ENCODE data around the gene CRYBA2.

Gene CRYBA2

DNA sequence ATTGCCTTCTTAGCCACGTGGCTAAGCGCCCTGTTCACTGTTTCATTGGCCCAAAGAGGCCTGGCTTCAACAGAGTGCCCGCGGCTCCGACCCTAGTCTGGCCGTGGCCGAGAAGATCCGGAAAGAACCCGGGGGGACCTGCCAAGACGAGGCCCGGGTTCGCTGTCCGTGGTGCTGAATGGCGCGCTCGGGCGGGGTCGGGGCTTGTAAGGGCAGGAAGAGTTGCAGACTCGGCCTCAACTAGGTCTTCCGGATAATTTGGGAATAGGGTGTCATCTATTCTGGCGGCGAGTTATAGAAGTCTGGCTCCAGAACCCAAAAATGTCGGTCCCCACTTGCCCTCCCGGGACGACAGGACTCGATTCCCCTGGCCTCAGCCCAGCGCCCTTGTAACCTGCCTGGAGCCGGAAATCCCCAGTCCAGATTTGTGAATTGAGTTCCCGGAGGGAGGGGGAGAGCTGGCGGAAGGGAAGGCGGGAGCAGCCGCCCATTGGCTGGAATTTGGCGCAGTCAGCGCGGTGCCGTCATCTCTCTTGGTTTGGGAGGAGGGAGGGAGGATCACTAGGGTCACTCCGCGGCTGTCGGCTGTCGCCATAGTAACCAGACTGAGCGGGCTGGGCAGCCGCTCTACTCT is 30.2 kb downstream of the CRYBA2 start:
- Mint-ChIP-seq H3K27me3 (peaks cover 43% of the 10 kb centered on the region), H3K9me3 (ENCODE audit: low read depth) (no peaks in the 10 kb centered on the region), H3K4me1 (ENCODE audit: low read depth) (peaks cover 10% of the 10 kb centered on the region), H3K36me3 (no peaks in the 10 kb centered on the region), H3K4me3 (no peak overlapping the region), H3K27ac (no peak overlapping the region)

DNA sequence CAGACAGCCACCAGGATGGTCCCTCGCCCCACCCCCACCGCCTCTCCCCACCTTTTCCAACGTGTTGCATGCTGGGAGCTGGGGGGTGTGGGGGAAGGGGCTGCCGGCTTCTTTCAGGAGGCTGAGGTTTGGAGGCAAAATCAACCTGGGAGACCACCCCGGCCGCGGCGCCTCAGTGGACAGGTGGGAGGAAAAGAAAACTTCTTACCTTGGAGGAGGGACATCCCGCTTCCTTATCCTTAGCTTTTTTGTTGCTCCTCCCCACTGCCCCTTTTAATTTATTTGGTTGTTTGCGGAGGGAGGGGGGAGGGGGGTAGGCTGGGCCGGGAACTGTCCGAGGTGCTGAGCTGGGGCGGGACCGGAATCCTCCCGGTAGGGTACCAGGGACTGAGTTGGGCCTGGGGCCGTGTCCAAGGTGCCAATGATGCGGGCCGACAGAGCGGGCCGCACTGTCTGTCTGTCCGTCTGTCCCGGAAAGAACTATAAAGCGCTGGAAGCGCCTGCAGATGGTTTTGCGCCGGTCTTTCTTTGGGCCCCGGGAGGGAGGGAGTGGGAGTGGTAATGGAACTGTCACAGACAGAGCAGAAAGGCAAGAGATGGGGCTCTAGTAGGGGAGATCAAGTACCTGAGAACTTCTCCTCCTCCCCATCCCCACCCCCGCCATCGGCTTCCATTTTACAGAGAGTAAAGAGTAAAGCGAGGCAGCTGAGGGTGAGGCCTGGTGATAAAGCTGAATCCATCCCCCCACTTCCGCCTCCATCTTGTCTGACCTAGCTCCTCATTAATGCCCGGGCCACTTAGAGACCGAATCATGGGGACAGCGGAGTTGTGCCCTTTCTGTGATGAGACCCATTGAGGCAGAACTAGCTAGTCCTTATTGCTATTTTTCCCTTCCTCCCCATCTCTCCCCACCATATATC is 31.3 kb downstream of the CRYBA2 start:
- H3K27me3 Mint-ChIP-seq, result peaks cover 49% of the 10 kb centered on the region
- no peaks in the 10 kb centered on the region for H3K9me3 Mint-ChIP-seq (ENCODE audit: low read depth)
- H3K4me1 Mint-ChIP-seq (ENCODE audit: low read depth), result peaks cover 10% of the 10 kb centered on the region
- H3K27ac Mint-ChIP-seq, result no peak overlapping the region
- no peaks in the 10 kb centered on the region for H3K36me3 Mint-ChIP-seq
- H3K4me3 Mint-ChIP-seq, result no peak overlapping the region

DNA sequence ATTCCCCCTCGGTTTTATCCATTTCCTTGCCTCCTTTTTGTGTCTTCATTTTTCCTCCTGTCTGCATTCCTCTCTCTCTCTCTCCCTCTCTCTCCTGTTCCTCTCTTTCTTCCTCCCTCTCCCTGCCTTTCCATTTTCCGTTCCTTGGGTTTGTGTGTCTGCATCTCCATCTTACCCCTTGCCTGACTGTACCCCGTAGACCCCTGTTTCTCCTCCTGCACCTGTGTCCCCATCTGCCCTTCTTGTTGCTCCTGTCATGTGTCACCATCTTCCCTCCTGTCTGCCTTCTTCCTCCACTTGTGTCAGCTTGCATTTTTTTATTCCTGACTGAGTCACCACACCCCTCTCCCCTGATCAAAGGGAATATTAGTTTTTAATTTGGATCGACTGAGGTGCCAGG is 32.0 kb downstream of the CRYBA2 start:
- peaks cover 49% of the 10 kb centered on the region for H3K27me3 Mint-ChIP-seq
- no peak overlapping the region for H3K27ac Mint-ChIP-seq
- peaks cover 10% of the 10 kb centered on the region for H3K4me1 Mint-ChIP-seq (ENCODE audit: low read depth)
- H3K36me3 Mint-ChIP-seq, result no peaks in the 10 kb centered on the region
- H3K9me3 Mint-ChIP-seq (ENCODE audit: low read depth), result no peaks in the 10 kb centered on the region
- H3K4me3 Mint-ChIP-seq, result peak overlapping the region; percentile 6

DNA sequence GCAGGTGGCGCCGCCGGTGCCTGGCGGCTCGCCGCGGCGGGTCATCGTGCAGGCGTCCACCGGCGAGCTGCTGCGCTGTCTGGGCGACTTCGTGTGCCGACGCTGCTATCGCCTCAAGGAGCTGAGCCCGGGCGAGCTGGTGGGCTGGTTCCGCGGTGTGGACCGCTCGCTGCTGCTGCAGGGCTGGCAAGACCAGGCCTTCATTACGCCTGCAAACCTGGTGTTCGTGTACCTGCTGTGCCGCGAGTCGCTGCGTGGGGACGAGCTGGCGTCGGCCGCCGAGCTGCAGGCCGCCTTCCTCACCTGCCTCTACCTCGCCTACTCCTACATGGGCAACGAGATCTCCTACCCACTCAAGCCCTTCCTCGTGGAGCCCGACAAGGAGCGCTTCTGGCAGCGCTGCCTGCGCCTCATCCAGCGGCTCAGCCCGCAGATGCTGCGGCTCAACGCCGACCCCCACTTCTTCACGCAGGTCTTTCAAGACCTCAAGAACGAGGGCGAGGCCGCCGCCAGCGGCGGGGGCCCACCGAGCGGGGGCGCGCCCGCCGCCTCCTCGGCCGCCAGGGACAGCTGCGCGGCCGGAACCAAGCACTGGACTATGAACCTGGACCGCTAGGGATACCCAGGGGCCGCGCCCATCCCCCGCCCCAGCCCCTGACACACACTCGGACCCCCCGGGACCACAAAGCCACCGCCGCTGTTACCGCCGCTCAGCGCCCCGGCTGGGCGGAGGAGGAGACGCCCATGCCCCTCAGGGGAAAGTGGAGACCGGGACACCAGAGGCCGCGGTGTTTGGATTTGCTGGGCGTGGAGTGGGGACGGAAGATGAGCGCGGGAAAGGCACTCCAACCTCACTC is 32.7 kb downstream of the CRYBA2 start:
- Mint-ChIP-seq H3K4me3 (peak overlapping the region; percentile 71), H3K27me3 (peaks cover 46% of the 10 kb centered on the region), H3K36me3 (no peaks in the 10 kb centered on the region), H3K27ac (no peak overlapping the region), H3K9me3 (ENCODE audit: low read depth) (no peaks in the 10 kb centered on the region), H3K4me1 (ENCODE audit: low read depth) (peaks cover 10% of the 10 kb centered on the region)

DNA sequence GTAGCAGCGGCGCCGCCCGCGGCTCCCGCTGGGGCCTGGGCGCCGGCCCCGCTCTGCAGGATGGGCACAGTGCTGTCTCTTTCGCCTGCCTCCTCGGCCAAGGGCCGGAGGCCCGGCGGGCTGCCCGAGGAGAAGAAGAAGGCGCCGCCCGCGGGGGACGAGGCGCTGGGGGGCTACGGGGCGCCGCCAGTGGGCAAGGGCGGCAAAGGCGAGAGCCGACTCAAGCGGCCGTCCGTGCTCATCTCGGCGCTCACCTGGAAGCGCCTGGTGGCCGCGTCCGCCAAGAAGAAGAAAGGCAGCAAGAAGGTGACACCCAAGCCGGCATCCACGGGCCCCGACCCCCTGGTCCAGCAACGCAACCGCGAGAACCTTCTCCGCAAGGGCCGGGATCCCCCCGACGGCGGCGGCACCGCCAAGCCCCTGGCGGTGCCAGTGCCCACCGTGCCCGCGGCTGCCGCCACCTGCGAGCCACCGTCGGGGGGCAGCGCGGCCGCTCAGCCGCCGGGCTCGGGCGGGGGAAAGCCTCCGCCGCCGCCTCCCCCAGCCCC is 33.4 kb downstream of the CRYBA2 start:
- peaks cover 47% of the 10 kb centered on the region for H3K27me3 Mint-ChIP-seq
- H3K4me1 Mint-ChIP-seq (ENCODE audit: low read depth), result peaks cover 10% of the 10 kb centered on the region
- no peaks in the 10 kb centered on the region for H3K9me3 Mint-ChIP-seq (ENCODE audit: low read depth)
- H3K4me3 Mint-ChIP-seq, result no peak overlapping the region
- no peak overlapping the region for H3K27ac Mint-ChIP-seq
- H3K36me3 Mint-ChIP-seq, result no peaks in the 10 kb centered on the region

DNA sequence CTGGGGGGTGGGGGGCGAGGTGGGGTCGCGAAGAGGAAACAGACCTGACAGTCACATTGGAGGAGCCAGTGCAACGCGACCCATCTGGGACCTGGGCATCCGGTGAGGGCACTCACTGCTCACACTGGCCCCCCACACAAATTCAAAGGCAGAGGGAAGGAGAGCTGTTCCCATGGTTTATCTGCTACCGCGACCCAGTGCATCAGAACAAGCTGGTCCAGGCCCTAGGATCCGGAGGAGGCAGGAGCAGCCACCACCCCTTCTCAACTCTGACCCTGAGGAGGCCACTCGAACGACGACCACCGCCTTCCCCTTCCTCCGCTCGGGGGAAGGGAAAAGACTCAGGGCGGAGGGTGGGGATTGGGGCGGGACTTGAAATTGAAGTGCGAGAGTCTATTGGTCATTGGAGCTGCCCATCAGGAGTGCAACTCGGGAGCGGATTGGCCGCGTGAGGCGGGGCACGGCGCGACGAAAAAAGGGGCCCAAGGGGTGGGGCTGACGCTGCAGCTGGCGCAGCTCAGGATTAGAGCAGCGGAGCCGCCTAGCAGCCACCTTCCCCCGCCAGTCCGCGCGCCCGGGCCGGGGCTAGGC is 34.0 kb downstream of the CRYBA2 start, which contains the start of gene CDK5R2:
Gene CDK5R2, plus strand, starts transcription at position 526 of the 591 bp plus-strand sequence. CDS start 155 bp downstream, outside the sequence.
- no peak within 1 kb of the TSS for H3K27ac Mint-ChIP-seq
- no peaks in the 10 kb centered on the region for H3K9me3 Mint-ChIP-seq (ENCODE audit: low read depth)
- H3K4me3 Mint-ChIP-seq, result peak within 1 kb of the TSS; percentile 73

DNA sequence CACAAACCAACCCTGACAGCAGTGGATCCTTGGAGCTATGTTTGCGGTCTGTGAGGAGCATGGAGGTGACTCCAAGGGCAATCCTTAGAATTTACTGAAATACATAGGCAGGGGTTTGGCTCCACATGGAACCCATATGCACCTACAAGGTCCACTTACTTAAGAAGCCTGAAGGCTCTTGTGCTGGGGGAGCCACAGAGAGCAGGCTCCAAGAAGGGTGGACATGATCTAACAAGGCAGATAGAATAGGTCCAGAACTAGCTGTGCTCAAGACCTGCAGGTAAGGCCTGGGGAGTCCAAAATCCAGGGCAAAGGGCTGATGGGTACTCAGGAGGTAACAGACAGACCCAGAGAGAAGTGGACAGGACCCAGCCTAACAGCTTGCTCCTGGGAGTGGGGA is 34.9 kb downstream of the CRYBA2 start:
- H3K27me3 Mint-ChIP-seq, result peaks cover 37% of the 10 kb centered on the region
- H3K9me3 Mint-ChIP-seq (ENCODE audit: low read depth), result no peaks in the 10 kb centered on the region
- H3K27ac Mint-ChIP-seq, result no peak overlapping the region
- H3K36me3 Mint-ChIP-seq, result no peaks in the 10 kb centered on the region
- H3K4me1 Mint-ChIP-seq (ENCODE audit: low read depth), result peaks cover 10% of the 10 kb centered on the region
- H3K4me3 Mint-ChIP-seq, result no peak overlapping the region

More for the DNA sequence above, 34.0 kb downstream of the CRYBA2 start, which contains the start of gene CDK5R2:
- H3K27me3 Mint-ChIP-seq, result peaks cover 44% of the 10 kb centered on the region
- peaks cover 10% of the 10 kb centered on the region for H3K4me1 Mint-ChIP-seq (ENCODE audit: low read depth)
- H3K36me3 Mint-ChIP-seq, result no peaks in the 10 kb centered on the region

DNA sequence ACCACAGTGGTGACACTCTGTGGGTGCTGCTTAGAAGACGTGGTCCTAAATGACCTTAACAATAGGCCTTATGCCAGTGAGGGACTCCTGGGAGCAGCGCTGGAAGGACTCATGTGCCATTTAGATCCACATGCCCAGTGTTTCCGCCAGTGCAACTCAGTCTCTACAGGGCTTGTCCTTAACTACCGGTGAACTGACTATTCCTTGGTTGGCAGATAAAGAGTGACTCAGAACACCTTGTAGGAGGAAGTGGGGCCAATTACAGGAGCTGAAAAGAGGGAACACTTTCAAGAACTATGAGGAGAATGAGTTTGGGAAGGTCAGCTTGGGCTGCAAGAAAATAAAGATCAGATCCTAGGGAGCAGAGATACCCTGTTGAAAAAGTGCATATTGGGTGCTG is 35.6 kb downstream of the CRYBA2 start:
- Mint-ChIP-seq H3K4me1 (ENCODE audit: low read depth) (peaks cover 10% of the 10 kb centered on the region), H3K27me3 (peaks cover 39% of the 10 kb centered on the region), H3K4me3 (no peak overlapping the region)

DNA sequence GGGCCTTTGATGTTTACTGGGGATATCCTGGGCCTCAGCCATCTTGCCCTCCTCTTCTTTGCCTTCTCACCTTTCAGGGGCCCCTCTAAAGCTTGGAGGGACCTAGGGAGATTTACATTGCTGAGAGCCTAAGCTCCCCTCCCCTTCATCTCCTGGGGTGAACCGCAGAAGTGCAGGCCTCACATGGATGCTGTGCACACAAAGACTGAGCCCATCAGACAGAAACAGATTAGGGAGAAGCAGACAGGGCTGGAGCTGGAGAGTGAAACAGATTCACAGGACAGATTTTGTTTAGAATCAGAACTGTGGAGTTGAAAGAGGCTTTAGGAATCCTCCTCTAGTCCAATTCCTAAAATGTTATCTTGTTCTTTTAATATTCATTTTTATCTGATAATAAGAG is 37.2 kb downstream of the CRYBA2 start:
- peaks cover 7% of the 10 kb centered on the region for H3K4me1 Mint-ChIP-seq (ENCODE audit: low read depth)
- H3K36me3 Mint-ChIP-seq, result no peaks in the 10 kb centered on the region
- H3K27ac Mint-ChIP-seq, result no peak overlapping the region
- no peaks in the 10 kb centered on the region for H3K9me3 Mint-ChIP-seq (ENCODE audit: low read depth)
- no peak overlapping the region for H3K4me3 Mint-ChIP-seq
- peaks cover 33% of the 10 kb centered on the region for H3K27me3 Mint-ChIP-seq

More for the DNA sequence above, 35.6 kb downstream of the CRYBA2 start:
- no peak overlapping the region for H3K27ac Mint-ChIP-seq
- no peaks in the 10 kb centered on the region for H3K9me3 Mint-ChIP-seq (ENCODE audit: low read depth)
- H3K36me3 Mint-ChIP-seq, result no peaks in the 10 kb centered on the region

DNA sequence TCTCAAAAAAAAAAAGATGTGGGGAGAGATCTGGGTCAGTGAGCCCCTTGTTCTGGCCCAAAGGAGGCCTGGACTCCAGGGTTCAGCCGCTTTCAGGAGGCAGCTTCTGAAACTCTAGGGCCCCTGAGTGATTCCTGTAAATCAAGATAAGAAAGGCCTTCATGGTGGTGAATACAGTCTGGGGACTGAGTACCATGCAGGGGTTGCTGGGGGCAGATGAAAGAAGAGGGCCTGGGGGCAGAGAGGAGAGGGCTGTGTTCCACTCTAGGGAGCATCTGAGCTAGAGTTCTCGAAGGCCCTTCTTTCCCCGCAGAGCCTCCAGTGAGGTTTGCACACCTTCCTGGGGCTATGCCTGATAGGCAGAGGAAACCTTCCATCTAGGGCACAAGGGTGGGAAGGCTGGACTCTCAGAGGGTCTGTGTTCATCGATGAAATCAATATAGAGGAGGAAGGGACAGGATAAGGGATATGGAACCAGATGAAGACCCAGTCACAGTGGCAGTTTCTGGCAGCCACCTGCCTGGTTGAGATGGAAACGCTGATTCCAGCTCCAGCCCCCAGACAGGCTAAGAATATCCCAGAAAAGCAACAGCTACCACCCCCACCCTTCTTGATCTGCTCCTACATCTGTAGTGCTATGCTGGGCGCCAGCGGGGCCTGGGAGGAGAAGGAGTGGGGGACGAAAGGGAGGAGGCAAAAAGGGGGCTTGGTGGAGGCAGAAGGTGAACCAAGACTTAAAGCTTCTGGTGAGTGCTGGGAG is 38.5 kb downstream of the CRYBA2 start:
- H3K27ac Mint-ChIP-seq, result no peak overlapping the region
- H3K9me3 Mint-ChIP-seq (ENCODE audit: low read depth), result no peaks in the 10 kb centered on the region
- peaks cover 34% of the 10 kb centered on the region for H3K27me3 Mint-ChIP-seq
- peaks cover 3% of the 10 kb centered on the region for H3K4me1 Mint-ChIP-seq (ENCODE audit: low read depth)
- H3K4me3 Mint-ChIP-seq, result no peak overlapping the region
- no peaks in the 10 kb centered on the region for H3K36me3 Mint-ChIP-seq

DNA sequence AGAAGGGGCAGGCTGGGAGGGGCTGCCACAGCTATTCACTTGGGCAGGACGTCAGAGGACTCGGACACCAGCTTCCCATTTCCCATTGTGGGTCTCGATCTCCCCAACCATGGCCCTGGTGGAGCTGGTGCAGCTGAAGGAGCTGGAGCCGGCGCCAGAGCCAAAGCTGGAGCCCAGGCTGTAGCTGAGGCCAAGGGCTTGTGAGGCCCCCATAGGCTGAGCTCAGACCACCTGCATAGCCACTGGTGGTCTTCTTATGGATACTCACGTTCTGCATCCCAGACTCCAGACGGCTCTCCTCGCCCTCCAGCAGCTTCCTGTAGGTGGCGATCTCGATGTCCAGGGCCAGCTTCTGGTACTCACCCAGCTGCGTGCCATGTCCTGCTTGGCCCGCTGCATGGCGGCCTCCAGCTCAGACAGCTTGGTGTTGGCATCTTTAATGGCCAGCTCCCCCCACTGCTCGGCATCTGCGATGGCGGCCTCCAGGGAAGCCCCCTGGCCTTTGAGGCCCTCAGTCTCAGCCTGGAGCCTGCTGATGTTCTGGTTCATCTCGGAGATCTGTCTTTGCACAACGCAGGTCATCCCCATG is 39.8 kb downstream of the CRYBA2 start:
- Mint-ChIP-seq H3K4me3 (no peak overlapping the region), H3K27ac (no peak overlapping the region), H3K4me1 (ENCODE audit: low read depth) (no peaks in the 10 kb centered on the region), H3K36me3 (no peaks in the 10 kb centered on the region), H3K27me3 (peaks cover 27% of the 10 kb centered on the region), H3K9me3 (ENCODE audit: low read depth) (no peaks in the 10 kb centered on the region)

DNA sequence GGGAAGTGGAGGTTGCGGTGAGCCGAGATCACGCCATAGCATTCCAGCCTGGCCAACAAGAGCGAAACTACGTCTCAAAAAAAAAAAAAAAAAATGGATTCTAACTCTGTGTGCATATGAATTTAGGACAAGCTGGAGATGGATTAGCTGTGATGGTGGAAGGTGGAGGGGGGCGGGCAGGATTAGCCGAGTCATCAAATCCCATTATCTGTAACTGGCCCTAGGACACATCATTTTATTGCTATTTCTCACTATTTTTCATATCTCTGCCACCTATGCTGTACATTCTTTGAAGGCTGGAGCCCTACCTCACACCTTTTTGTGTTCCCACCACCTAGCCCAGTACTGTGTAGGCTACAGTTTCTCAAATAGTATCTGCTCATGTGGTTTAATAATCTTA is 41.1 kb downstream of the CRYBA2 start:
- no peak overlapping the region for H3K27ac Mint-ChIP-seq
- no peak overlapping the region for H3K4me3 Mint-ChIP-seq
- no peaks in the 10 kb centered on the region for H3K36me3 Mint-ChIP-seq
- H3K9me3 Mint-ChIP-seq (ENCODE audit: low read depth), result no peaks in the 10 kb centered on the region
- H3K27me3 Mint-ChIP-seq, result peaks cover 17% of the 10 kb centered on the region
- H3K4me1 Mint-ChIP-seq (ENCODE audit: low read depth), result no peaks in the 10 kb centered on the region

DNA sequence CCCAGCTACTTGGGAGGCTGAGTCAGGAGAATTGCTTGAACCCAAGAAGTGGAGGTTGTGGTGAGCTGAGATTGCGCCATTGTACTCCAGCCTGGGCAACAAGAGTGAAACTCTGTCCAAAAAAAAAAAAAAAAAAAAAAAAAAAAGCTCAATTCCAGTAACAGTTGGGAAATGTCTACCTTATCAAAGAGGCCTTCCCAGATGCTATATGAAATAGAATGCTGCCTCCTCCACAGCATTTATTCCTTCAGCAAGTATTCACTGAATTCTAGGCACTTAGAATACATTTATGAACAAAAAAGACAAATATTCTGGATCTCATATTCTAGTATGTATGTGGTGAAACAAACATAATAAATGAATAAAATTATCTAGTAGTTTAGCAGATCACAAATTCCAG is 46.6 kb downstream of the CRYBA2 start:
- Mint-ChIP-seq H3K4me3 (no peak overlapping the region), H3K27ac (no peak overlapping the region), H3K9me3 (ENCODE audit: low read depth) (no peaks in the 10 kb centered on the region), H3K4me1 (ENCODE audit: low read depth) (no peaks in the 10 kb centered on the region), H3K27me3 (peaks cover 31% of the 10 kb centered on the region), H3K36me3 (peaks cover 3% of the 10 kb centered on the region)

Measured in activated naive CD8-positive, alpha-beta T cell (primary cell).